T-helper 2 cell treated with Interferon-gamma antibody and Interleukin-4, amounts not matched to agents 5 μg/mL and 100 μg/mL, for 36 hours (primary cell): ENCODE measurements around the gene MAN2B2.

Experiments used
- DNase-seq: peaks from one replicate; pipeline ENCODE4 v3.0.0; 2021; ENCODE audit warnings: low spot score
- H3K27ac Mint-ChIP-seq: one replicate; pipeline ENCODE4 v1.8.0; 2021; ENCODE audit warnings: mild to moderate bottlenecking, mixed read lengths
- H3K27me3 Mint-ChIP-seq: one replicate; pipeline ENCODE4 v1.8.0; 2021; ENCODE audit warnings: low read depth, mixed read lengths
- H3K36me3 Mint-ChIP-seq: one replicate; pipeline ENCODE4 v1.8.0; 2021; ENCODE audit warnings: low read depth, mixed read lengths
- H3K4me1 Mint-ChIP-seq: one replicate; pipeline ENCODE4 v1.8.0; 2021; ENCODE audit warnings: low read depth, mixed read lengths
- H3K4me3 Mint-ChIP-seq: one replicate; pipeline ENCODE4 v1.8.0; 2022; ENCODE audit warnings: mild to moderate bottlenecking, moderate library complexity, mixed read lengths
- H3K9me3 Mint-ChIP-seq: one replicate; pipeline ENCODE4 v1.8.0; 2021; ENCODE audit warnings: mixed read lengths

Gene MAN2B2

GRCh38 chr4:6574747-6575502 lies at the start of gene MAN2B2:
Gene MAN2B2 (plus strand): TSS chr4:6575189. CDS start chr4:6575211, 22 bp downstream.
- peaks cover 5% of the 10 kb centered on the region for H3K9me3 Mint-ChIP-seq
- H3K4me3 Mint-ChIP-seq = peak within 1 kb of the TSS; percentile 87
- peaks cover 10% of the 10 kb centered on the region for H3K27me3 Mint-ChIP-seq
- peak within 1 kb of the TSS; percentile 84 for H3K27ac Mint-ChIP-seq
- DNase-seq = peak; percentile 86
- H3K4me1 Mint-ChIP-seq = peaks cover 10% of the 10 kb centered on the region
- H3K36me3 Mint-ChIP-seq = peaks cover 18% of the 10 kb centered on the region

DNA sequence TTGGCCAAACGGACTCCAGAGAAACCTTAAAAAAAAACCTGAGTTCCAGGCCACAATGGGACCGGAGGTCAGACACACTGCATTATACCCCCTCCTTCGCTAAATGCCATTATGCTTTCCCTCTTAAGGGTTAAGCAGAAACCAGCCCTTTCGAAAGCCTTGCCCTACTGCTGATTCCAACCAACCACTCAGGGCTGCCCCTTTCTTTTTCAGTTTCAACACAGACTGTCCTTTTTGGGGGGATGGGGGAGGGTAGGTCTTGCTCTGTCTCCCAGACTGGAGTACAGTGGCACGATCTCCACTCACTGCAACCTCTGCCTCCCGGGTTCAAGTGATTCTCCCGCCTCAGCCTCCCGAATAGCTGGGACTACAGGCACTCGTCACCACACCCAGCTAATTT lies 49.5 kb upstream of the MAN2B2 start:
- DNase-seq = no peak
- no peaks in the 10 kb centered on the region for H3K27me3 Mint-ChIP-seq
- no peaks in the 10 kb centered on the region for H3K4me1 Mint-ChIP-seq
- no peak overlapping the region for H3K27ac Mint-ChIP-seq
- H3K4me3 Mint-ChIP-seq = no peak overlapping the region
- H3K36me3 Mint-ChIP-seq = no peaks in the 10 kb centered on the region
- no peaks in the 10 kb centered on the region for H3K9me3 Mint-ChIP-seq

DNA sequence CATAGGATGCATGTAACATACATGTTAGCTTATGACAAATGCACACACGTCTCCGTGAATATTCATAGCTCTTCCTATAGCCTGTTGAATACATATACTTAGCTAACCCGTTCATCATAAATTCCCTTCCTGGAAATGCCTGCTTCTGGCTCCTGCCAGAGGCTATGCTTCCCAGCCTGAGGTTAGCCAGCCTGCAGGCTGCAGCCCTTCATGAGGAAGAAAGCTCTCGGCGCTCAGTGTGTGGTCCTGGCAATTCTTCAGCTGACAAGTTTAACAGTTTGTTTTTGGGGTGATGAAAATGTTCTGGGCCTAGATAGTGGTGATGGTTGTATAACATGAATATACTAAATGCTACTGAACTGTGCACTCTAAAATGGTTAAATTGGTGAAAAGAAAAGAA lies 48.8 kb upstream of the MAN2B2 start:
- Mint-ChIP-seq H3K27ac (no peak overlapping the region), H3K9me3 (no peaks in the 10 kb centered on the region), H3K4me1 (no peaks in the 10 kb centered on the region), H3K4me3 (no peak overlapping the region), H3K27me3 (no peaks in the 10 kb centered on the region), H3K36me3 (no peaks in the 10 kb centered on the region)
- DNase-seq = no peak

DNA sequence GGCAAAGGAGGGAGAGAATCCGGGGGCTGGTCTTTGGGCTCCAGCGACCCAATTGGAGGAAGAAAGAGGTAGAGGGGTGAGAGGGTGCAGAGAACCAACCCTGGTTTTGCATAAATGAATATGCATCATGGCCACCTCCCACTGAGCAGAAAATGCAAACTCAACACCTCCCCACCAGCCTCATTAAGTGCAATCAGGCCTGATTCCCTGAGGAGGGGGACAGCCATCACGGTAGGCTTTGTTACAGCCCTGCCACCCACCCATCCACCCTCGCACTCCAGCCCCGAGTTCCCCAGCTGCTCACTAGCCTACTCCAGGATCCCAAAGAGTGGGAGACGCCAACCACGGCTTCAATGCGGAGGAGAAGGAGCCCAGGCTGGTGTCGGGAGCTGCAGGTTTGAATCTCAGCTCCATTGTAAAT lies 48.3 kb upstream of the MAN2B2 start:
- DNase-seq = no peak
- Mint-ChIP-seq H3K36me3 (no peaks in the 10 kb centered on the region), H3K27ac (no peak overlapping the region), H3K9me3 (no peaks in the 10 kb centered on the region), H3K27me3 (no peaks in the 10 kb centered on the region), H3K4me3 (no peak overlapping the region), H3K4me1 (no peaks in the 10 kb centered on the region)

GRCh38 chr4:6527259-6527658 lies 47.7 kb upstream of the MAN2B2 start:
- Mint-ChIP-seq H3K27me3 (no peaks in the 10 kb centered on the region), H3K4me1 (no peaks in the 10 kb centered on the region), H3K4me3 (no peak overlapping the region), H3K9me3 (no peaks in the 10 kb centered on the region), H3K36me3 (no peaks in the 10 kb centered on the region), H3K27ac (no peak overlapping the region)
- no peak for DNase-seq

GRCh38 chr4:6527683-6528595 lies 47.0 kb upstream of the MAN2B2 start:
- Mint-ChIP-seq H3K27ac (no peak overlapping the region), H3K4me3 (no peak overlapping the region), H3K4me1 (no peaks in the 10 kb centered on the region), H3K9me3 (no peaks in the 10 kb centered on the region), H3K27me3 (no peaks in the 10 kb centered on the region), H3K36me3 (no peaks in the 10 kb centered on the region)
- DNase-seq = no peak

GRCh38 chr4:6529021-6529420 lies 46.0 kb upstream of the MAN2B2 start:
- H3K27me3 Mint-ChIP-seq = no peaks in the 10 kb centered on the region
- H3K4me3 Mint-ChIP-seq = no peak overlapping the region
- no peak for DNase-seq
- no peaks in the 10 kb centered on the region for H3K4me1 Mint-ChIP-seq
- H3K36me3 Mint-ChIP-seq = no peaks in the 10 kb centered on the region
- no peaks in the 10 kb centered on the region for H3K9me3 Mint-ChIP-seq
- H3K27ac Mint-ChIP-seq = no peak overlapping the region

DNA sequence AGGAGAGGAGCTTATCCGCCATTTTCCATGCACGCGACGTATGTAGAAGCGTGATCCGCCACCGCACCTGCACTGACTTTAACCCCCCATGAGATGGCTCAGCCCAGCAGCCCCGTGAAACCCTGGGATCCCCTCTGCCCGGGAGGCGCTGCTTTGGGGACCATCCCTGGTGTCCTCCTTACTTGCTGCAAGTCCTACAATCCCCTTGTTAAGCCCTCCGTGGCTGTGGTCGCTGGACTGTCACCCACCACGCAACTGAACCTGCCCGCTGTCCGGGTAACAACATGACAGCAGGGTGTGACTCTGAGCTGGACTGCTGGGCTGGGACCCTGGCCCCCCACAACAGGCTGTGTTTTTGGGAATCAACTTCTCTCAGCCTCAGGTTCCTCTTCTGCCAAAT lies 44.7 kb upstream of the MAN2B2 start:
- no peaks in the 10 kb centered on the region for H3K27me3 Mint-ChIP-seq
- H3K27ac Mint-ChIP-seq = no peak overlapping the region
- no peaks in the 10 kb centered on the region for H3K4me1 Mint-ChIP-seq
- H3K9me3 Mint-ChIP-seq = no peaks in the 10 kb centered on the region
- no peak overlapping the region for H3K4me3 Mint-ChIP-seq
- H3K36me3 Mint-ChIP-seq = no peaks in the 10 kb centered on the region
- no peak for DNase-seq

DNA sequence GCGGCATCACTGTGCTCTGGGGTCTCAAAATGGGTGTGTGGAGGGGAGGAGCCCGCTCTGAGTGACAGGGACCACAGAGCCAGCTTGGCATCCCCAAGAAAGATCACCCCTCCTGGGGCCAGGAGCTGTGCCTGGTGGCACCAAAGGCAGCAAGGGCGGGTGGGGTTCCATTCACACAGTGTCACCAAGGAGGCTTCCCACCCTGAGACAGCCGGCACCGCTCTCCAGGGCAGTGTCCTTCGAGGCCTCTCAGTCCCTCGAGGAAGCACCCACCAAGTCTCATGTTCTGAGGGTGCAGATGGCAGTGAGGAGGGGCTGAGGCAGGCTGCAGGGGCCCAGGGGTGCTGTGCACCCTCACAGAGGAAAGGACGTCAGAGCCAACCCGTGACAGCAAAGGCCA lies 44.0 kb upstream of the MAN2B2 start:
- Mint-ChIP-seq H3K27me3 (no peaks in the 10 kb centered on the region), H3K4me1 (no peaks in the 10 kb centered on the region), H3K9me3 (no peaks in the 10 kb centered on the region), H3K4me3 (no peak overlapping the region), H3K27ac (no peak overlapping the region), H3K36me3 (no peaks in the 10 kb centered on the region)
- no peak for DNase-seq

- H3K36me3 Mint-ChIP-seq = no peaks in the 10 kb centered on the region
These were observed 42.9 kb upstream of the MAN2B2 start for GRCh38 chr4:6532102-6532501.

GRCh38 chr4:6532658-6533057 lies 42.3 kb upstream of the MAN2B2 start:
- DNase-seq = no peak
- no peaks in the 10 kb centered on the region for H3K9me3 Mint-ChIP-seq
- no peaks in the 10 kb centered on the region for H3K27me3 Mint-ChIP-seq
- H3K36me3 Mint-ChIP-seq = no peaks in the 10 kb centered on the region
- H3K4me1 Mint-ChIP-seq = no peaks in the 10 kb centered on the region
- H3K4me3 Mint-ChIP-seq = no peak overlapping the region
- no peak overlapping the region for H3K27ac Mint-ChIP-seq

More at GRCh38 chr4:6532102-6532501, 42.9 kb upstream of the MAN2B2 start:
- DNase-seq = no peak
- Mint-ChIP-seq H3K4me1 (no peaks in the 10 kb centered on the region), H3K27ac (no peak overlapping the region), H3K9me3 (no peaks in the 10 kb centered on the region), H3K4me3 (no peak overlapping the region), H3K27me3 (no peaks in the 10 kb centered on the region)

GRCh38 chr4:6534050-6534449 lies 40.9 kb upstream of the MAN2B2 start:
- no peak overlapping the region for H3K27ac Mint-ChIP-seq
- no peaks in the 10 kb centered on the region for H3K36me3 Mint-ChIP-seq
- H3K4me1 Mint-ChIP-seq = no peaks in the 10 kb centered on the region
- no peaks in the 10 kb centered on the region for H3K9me3 Mint-ChIP-seq
- no peak for DNase-seq
- no peaks in the 10 kb centered on the region for H3K27me3 Mint-ChIP-seq
- H3K4me3 Mint-ChIP-seq = no peak overlapping the region

DNA sequence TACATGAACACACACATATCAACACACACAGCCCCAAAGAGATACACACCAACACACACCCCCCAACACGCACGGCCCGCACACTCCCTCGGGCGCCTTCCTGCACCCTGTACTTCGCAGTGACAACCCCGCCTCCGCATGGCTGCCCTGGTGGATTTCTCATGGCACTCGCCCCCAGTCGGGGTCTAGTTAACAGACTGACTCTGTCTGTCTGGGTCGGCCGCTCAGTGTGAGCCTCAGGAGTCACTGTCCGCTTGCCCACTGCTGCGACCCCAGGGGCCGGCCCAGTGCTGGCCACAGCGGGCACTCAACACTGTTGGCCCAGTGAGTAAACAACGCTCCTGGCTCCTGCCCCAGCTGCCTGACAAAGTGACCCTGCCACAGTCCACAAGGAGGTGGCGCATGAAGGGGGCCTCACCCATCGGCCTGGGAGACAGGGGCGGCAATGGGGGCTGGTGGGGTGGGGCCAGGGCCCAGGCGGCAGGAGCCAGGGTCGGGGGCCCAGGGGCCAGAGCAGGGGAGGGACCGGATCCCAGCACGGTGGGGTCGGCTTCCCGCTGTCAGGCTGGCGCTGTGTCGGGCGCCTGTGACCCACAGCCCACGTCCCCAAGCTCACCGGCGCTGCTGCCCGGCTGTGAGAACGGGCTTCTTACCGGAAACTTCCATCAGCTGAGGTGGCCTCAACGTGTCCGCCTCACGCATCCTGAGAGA lies 40.2 kb upstream of the MAN2B2 start:
- no peaks in the 10 kb centered on the region for H3K27me3 Mint-ChIP-seq
- H3K9me3 Mint-ChIP-seq = no peaks in the 10 kb centered on the region
- DNase-seq = no peak
- H3K4me1 Mint-ChIP-seq = no peaks in the 10 kb centered on the region
- H3K36me3 Mint-ChIP-seq = no peaks in the 10 kb centered on the region
- no peak overlapping the region for H3K4me3 Mint-ChIP-seq
- no peak overlapping the region for H3K27ac Mint-ChIP-seq

DNA sequence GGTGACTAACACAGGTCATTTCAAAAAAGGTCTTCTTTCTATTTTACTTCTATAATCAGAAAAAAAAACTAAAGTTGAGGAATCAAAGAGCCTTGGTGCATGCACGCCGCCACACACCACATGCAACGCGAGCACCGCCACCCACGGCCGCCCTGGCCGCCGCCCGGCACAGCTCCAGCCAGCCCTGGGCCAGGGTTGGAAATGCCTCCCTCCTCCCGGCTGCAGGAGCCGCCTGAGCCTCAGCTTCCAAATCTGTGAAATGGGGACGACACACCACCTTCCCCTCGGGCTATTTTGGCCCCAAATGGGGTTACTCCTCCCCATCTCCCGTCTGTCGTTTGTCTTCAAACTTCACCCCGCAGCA lies 39.7 kb upstream of the MAN2B2 start:
- no peak for DNase-seq
- Mint-ChIP-seq H3K27ac (no peak overlapping the region), H3K4me1 (no peaks in the 10 kb centered on the region), H3K9me3 (peaks cover 2% of the 10 kb centered on the region), H3K27me3 (no peaks in the 10 kb centered on the region), H3K4me3 (no peak overlapping the region), H3K36me3 (no peaks in the 10 kb centered on the region)
